ENCODE measurements around the gene AKAP9.
A peak's percentile ranks its signal among the peaks of the same experiment; 100 is the strongest.
"Not testable (repeated sequence)": the region's sequence is repeated elsewhere in the genome, so short reads cannot be mapped to it uniquely, and the experiment has no call there.

AKAP9 gene

GRCh38 chr7:91946549-91946948 lies 5.9 kb downstream of the AKAP9 start:
- no peak for DNase-seq

GRCh38 chr7:91947948-91948347 lies 7.3 kb downstream of the AKAP9 start:
- DNase-seq = no peak

GRCh38 chr7:91949221-91950009 lies 8.8 kb downstream of the AKAP9 start:
- DNase-seq = peak; percentile 15

GRCh38 chr7:91953618-91954017 lies 13.0 kb downstream of the AKAP9 start:
- DNase-seq = peak; percentile 25

- DNase-seq = not testable (repeated sequence)
These were observed 15.8 kb downstream of the AKAP9 start for GRCh38 chr7:91956464-91956863.

GRCh38 chr7:91957232-91957631 lies 16.6 kb downstream of the AKAP9 start:
- DNase-seq = no peak

GRCh38 chr7:91957823-91958222 lies 17.2 kb downstream of the AKAP9 start:
- peak; percentile 3 for DNase-seq

GRCh38 chr7:91959023-91959422 lies 18.4 kb downstream of the AKAP9 start:
- DNase-seq = no peak

GRCh38 chr7:91961816-91962215 lies 21.2 kb downstream of the AKAP9 start:
- no peak for DNase-seq

GRCh38 chr7:91962419-91962818 lies 21.8 kb downstream of the AKAP9 start:
- DNase-seq = no peak

GRCh38 chr7:91967513-91967912 lies 26.9 kb downstream of the AKAP9 start:
- DNase-seq = not testable (repeated sequence)

- no peak for DNase-seq
These were observed 33.0 kb downstream of the AKAP9 start for GRCh38 chr7:91973639-91974038.

GRCh38 chr7:91974066-91974465 lies 33.4 kb downstream of the AKAP9 start:
- DNase-seq = no peak

- no peak for DNase-seq
These were observed 36.1 kb downstream of the AKAP9 start for GRCh38 chr7:91976743-91977142.

- no peak for DNase-seq
These were observed 38.9 kb downstream of the AKAP9 start for GRCh38 chr7:91979590-91979989.

GRCh38 chr7:91982352-91982751 lies 41.7 kb downstream of the AKAP9 start:
- DNase-seq = not testable (repeated sequence)

- DNase-seq = no peak
These were observed 47.6 kb downstream of the AKAP9 start for GRCh38 chr7:91988213-91988612.

GRCh38 chr7:91993976-91994375 lies 53.3 kb downstream of the AKAP9 start:
- no peak for DNase-seq

GRCh38 chr7:91995391-91996105 lies 54.9 kb downstream of the AKAP9 start:
- DNase-seq = no peak

GRCh38 chr7:91999631-92000565 lies 59.2 kb downstream of the AKAP9 start:
- DNase-seq = no peak

- DNase-seq = no peak
These were observed 62.1 kb downstream of the AKAP9 start for GRCh38 chr7:92002720-92003119.

GRCh38 chr7:92006046-92006445 lies 65.4 kb downstream of the AKAP9 start:
- DNase-seq = no peak

GRCh38 chr7:92010215-92010614 lies 69.6 kb downstream of the AKAP9 start:
- no peak for DNase-seq
